Glutamatergic neuron (in vitro differentiated cells): ENCODE data around the gene TRIP12. TPM values are rescaled to one million over a fixed set of nuclear protein-coding genes. Genes with fewer than 3 reads are reported as not detected.

Experiments
- DNase-seq: peaks from one replicate; pipeline ENCODE4 v3.0.0; 2022
- H3K27ac Mint-ChIP-seq: one replicate; pipeline ENCODE4 v1.8.0; 2020; ENCODE audit warnings: mild to moderate bottlenecking, mixed read lengths, inconsistent platforms; ENCODE audit not compliant: unreplicated experiment
- H3K27me3 Mint-ChIP-seq: one replicate; pipeline ENCODE4 v1.8.0; 2020; ENCODE audit warnings: mild to moderate bottlenecking, moderate library complexity, mixed read lengths, inconsistent platforms; ENCODE audit not compliant: unreplicated experiment
- H3K36me3 Mint-ChIP-seq: one replicate; pipeline ENCODE4 v1.8.0; 2020; ENCODE audit warnings: mild to moderate bottlenecking, mixed read lengths, inconsistent platforms; ENCODE audit not compliant: unreplicated experiment
- H3K4me1 Mint-ChIP-seq: one replicate; pipeline ENCODE4 v1.8.0; 2020; ENCODE audit warnings: mild to moderate bottlenecking, low read depth, mixed read lengths, inconsistent platforms; ENCODE audit not compliant: unreplicated experiment
- H3K4me3 Mint-ChIP-seq: one replicate; pipeline ENCODE4 v1.8.0; 2020; ENCODE audit warnings: mild to moderate bottlenecking, mixed read lengths, inconsistent platforms; ENCODE audit not compliant: unreplicated experiment
- H3K9me3 Mint-ChIP-seq: one replicate; pipeline ENCODE4 v1.8.0; 2020; ENCODE audit warnings: mild to moderate bottlenecking, moderate library complexity, mixed read lengths, inconsistent platforms; ENCODE audit not compliant: unreplicated experiment
- CTCF ChIP-seq: fragments of 200-600 bp; sonication (generic); IDR thresholded peaks from one replicate; pipeline ENCODE4 v1.5.0; 2021; ENCODE audit not compliant: partially characterized antibody, unreplicated experiment
- total RNA-seq: library from RNA; stranded (reverse); fragmentation: NEBNext Ultra II Directional; extraction: Animal tissue kit (Norgen Biotek cat#: 25700); gene quantifications from one replicate; pipeline ENCODE4 v1.2.1, GENCODE V29; 2021; ENCODE audit not compliant: unreplicated experiment

The TRIP12 gene
- total RNA-seq, 1 donor from 2014 or later, result 192 TPM

GRCh38 chr2:229956491-229956890 is 34.7 kb upstream of the TRIP12 start:
- Mint-ChIP-seq H3K27me3 (no peaks in the 10 kb centered on the region), H3K36me3 (no peaks in the 10 kb centered on the region), H3K9me3 (no peaks in the 10 kb centered on the region), H3K4me1 (no peaks in the 10 kb centered on the region), H3K4me3 (no peak overlapping the region), H3K27ac (no peak overlapping the region)
- no peak for DNase-seq
- TF ChIP-seq CTCF, result no peak

GRCh38 chr2:229955663-229956062 is 33.9 kb upstream of the TRIP12 start:
- H3K27me3 Mint-ChIP-seq, result no peaks in the 10 kb centered on the region
- no peaks in the 10 kb centered on the region for H3K36me3 Mint-ChIP-seq
- H3K4me3 Mint-ChIP-seq, result no peak overlapping the region
- H3K9me3 Mint-ChIP-seq, result no peaks in the 10 kb centered on the region
- no peak overlapping the region for H3K27ac Mint-ChIP-seq
- no peaks in the 10 kb centered on the region for H3K4me1 Mint-ChIP-seq
- no peak for TF ChIP-seq CTCF
- no peak for DNase-seq

- H3K4me3 Mint-ChIP-seq, result no peak overlapping the region
- H3K27me3 Mint-ChIP-seq, result no peaks in the 10 kb centered on the region
- no peaks in the 10 kb centered on the region for H3K9me3 Mint-ChIP-seq
- no peak for DNase-seq
- H3K27ac Mint-ChIP-seq, result no peak overlapping the region
- no peak for TF ChIP-seq CTCF
- no peaks in the 10 kb centered on the region for H3K36me3 Mint-ChIP-seq
- no peaks in the 10 kb centered on the region for H3K4me1 Mint-ChIP-seq
These were observed 30.5 kb upstream of the TRIP12 start for GRCh38 chr2:229952256-229952835.

GRCh38 chr2:229947544-229947943 is 25.7 kb upstream of the TRIP12 start:
- DNase-seq, result no peak
- Mint-ChIP-seq H3K27ac (no peak overlapping the region), H3K4me3 (no peak overlapping the region), H3K9me3 (no peaks in the 10 kb centered on the region), H3K36me3 (no peaks in the 10 kb centered on the region), H3K4me1 (no peaks in the 10 kb centered on the region), H3K27me3 (no peaks in the 10 kb centered on the region)
- TF ChIP-seq CTCF, result no peak

GRCh38 chr2:229945975-229946374 is 24.2 kb upstream of the TRIP12 start:
- H3K4me1 Mint-ChIP-seq, result no peaks in the 10 kb centered on the region
- H3K36me3 Mint-ChIP-seq, result no peaks in the 10 kb centered on the region
- no peaks in the 10 kb centered on the region for H3K9me3 Mint-ChIP-seq
- H3K27ac Mint-ChIP-seq, result no peak overlapping the region
- TF ChIP-seq CTCF, result no peak
- no peak overlapping the region for H3K4me3 Mint-ChIP-seq
- no peak for DNase-seq
- H3K27me3 Mint-ChIP-seq, result no peaks in the 10 kb centered on the region
